ENCODE results near the gene ANKRD11. TPM values are rescaled to one million over a fixed set of nuclear protein-coding genes. Genes with fewer than 3 reads are reported as not detected.
"Not testable (repeated sequence)": the region's sequence is repeated elsewhere in the genome, so short reads cannot be mapped to it uniquely, and the experiment has no call there.

ANKRD11 gene
- polyA plus RNA-seq, 4 donors, result 48.4 to 86.7 (median 65.5) TPM

GRCh38 chr16:89455692-89456091, 34.7 kb downstream of the ANKRD11 start:
- no peaks in the 10 kb centered on the region for H3K27me3 ChIP-seq (ENCODE audit: control insufficient read depth in 3 of 3, insufficient read depth in 3 of 3, low read length in 3 of 3)
- H3K36me3 ChIP-seq (ENCODE audit: control insufficient read depth in 3 of 3, insufficient read depth in 2 of 3, low read depth in 1 of 3, low read length in 3 of 3), result peaks cover 0 to 22% (median 0%) of the 10 kb centered on the region in 3 donors
- WGBS, 3 donors, result 93 to 98% (median 93%) methylated on average over 2 of the region's 2 CpGs
- H3K4me3 ChIP-seq (ENCODE audit: low read depth in 1 of 3, low read length in 3 of 3), result no peak overlapping the region
- FAIRE-seq, result no peak
- H3K27ac ChIP-seq (ENCODE audit: low read depth in 1 of 3, low read length in 2 of 3), result no peak overlapping the region
- no peak for DNase-seq
- H3K9me3 ChIP-seq (ENCODE audit: control insufficient read depth in 2 of 2, insufficient read depth in 1 of 2, low read depth in 1 of 2, low read length in 1 of 2), result no peaks in the 10 kb centered on the region
- peaks cover 6 to 12% (median 9%) of the 10 kb centered on the region in 3 donors for H3K4me1 ChIP-seq (ENCODE audit: control insufficient read depth in 3 of 3, insufficient read depth in 2 of 3, low read depth in 1 of 3, low read length in 2 of 3)

DNA sequence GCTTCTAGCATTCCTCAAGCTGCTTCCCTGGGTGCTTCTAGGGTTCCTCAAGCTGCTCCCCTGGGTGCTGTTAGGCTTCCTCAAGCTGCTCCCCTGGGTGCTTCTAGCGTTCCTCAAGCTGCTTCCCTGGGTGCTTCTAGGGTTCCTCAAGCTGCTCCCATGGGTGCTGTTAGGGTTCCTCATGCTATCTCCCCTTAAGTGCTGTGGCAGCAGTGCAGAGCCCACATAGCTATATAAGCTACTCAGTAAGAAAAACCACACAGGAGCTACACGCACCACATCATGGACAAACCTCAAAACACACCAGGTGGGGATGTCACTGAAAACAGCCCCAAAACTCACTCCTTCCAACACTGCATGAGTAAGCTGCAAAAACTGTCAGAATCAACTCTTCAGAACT, 35.2 kb downstream of the ANKRD11 start:
- no peak overlapping the region for H3K27ac ChIP-seq (ENCODE audit: low read depth in 1 of 3, low read length in 2 of 3)
- H3K9me3 ChIP-seq (ENCODE audit: control insufficient read depth in 2 of 2, insufficient read depth in 1 of 2, low read depth in 1 of 2, low read length in 1 of 2), result no peaks in the 10 kb centered on the region
- peaks cover 0 to 19% (median 0%) of the 10 kb centered on the region in 3 donors for H3K36me3 ChIP-seq (ENCODE audit: control insufficient read depth in 3 of 3, insufficient read depth in 2 of 3, low read depth in 1 of 3, low read length in 3 of 3)
- H3K27me3 ChIP-seq (ENCODE audit: control insufficient read depth in 3 of 3, insufficient read depth in 3 of 3, low read length in 3 of 3), result no peaks in the 10 kb centered on the region
- no peak overlapping the region for H3K4me3 ChIP-seq (ENCODE audit: low read depth in 1 of 3, low read length in 3 of 3)
- DNase-seq (no peak), FAIRE-seq (no peak)
- WGBS, 3 donors, result 80 to 95% (median 89%) methylated on average over 2 of the region's 2 CpGs
- peaks cover 6 to 12% (median 9%) of the 10 kb centered on the region in 3 donors for H3K4me1 ChIP-seq (ENCODE audit: control insufficient read depth in 3 of 3, insufficient read depth in 2 of 3, low read depth in 1 of 3, low read length in 2 of 3)

GRCh38 chr16:89454378-89455125, 35.8 kb downstream of the ANKRD11 start:
- not testable (repeated sequence) for FAIRE-seq; DNase-seq; H3K4me3 ChIP-seq (ENCODE audit: low read depth in 1 of 3, low read length in 3 of 3); H3K27me3 ChIP-seq (ENCODE audit: control insufficient read depth in 3 of 3, insufficient read depth in 3 of 3, low read length in 3 of 3); H3K9me3 ChIP-seq (ENCODE audit: control insufficient read depth in 2 of 2, insufficient read depth in 1 of 2, low read depth in 1 of 2, low read length in 1 of 2); H3K27ac ChIP-seq (ENCODE audit: low read depth in 1 of 3, low read length in 2 of 3)
- peaks cover 0 to 17% (median 0%) of the 10 kb centered on the region in 3 donors for H3K36me3 ChIP-seq (ENCODE audit: control insufficient read depth in 3 of 3, insufficient read depth in 2 of 3, low read depth in 1 of 3, low read length in 3 of 3)
- H3K4me1 ChIP-seq (ENCODE audit: control insufficient read depth in 3 of 3, insufficient read depth in 2 of 3, low read depth in 1 of 3, low read length in 2 of 3), result peaks cover 6 to 12% (median 9%) of the 10 kb centered on the region in 3 donors
- 88 to 91% (median 89%) methylated on average over 2 of the region's 3 CpGs for WGBS, 3 donors

- no peaks in the 10 kb centered on the region for H3K27me3 ChIP-seq (ENCODE audit: control insufficient read depth in 3 of 3, insufficient read depth in 3 of 3, low read length in 3 of 3)
- H3K27ac ChIP-seq (ENCODE audit: low read depth in 1 of 3, low read length in 2 of 3), result peak overlapping the region in 2 of 3 donors; percentile 34 to 41
- FAIRE-seq (no peak), DNase-seq (peak; percentile 16 to 62)
- H3K36me3 ChIP-seq (ENCODE audit: control insufficient read depth in 3 of 3, insufficient read depth in 2 of 3, low read depth in 1 of 3, low read length in 3 of 3), result peaks cover 0 to 17% (median 0%) of the 10 kb centered on the region in 3 donors
- H3K4me3 ChIP-seq (ENCODE audit: low read depth in 1 of 3, low read length in 3 of 3), result no peak overlapping the region
- H3K9me3 ChIP-seq (ENCODE audit: control insufficient read depth in 2 of 2, insufficient read depth in 1 of 2, low read depth in 1 of 2, low read length in 1 of 2), result no peaks in the 10 kb centered on the region
- WGBS, 3 donors, result 54 to 58% (median 58%) methylated on average over 13 of the region's 13 CpGs
- H3K4me1 ChIP-seq (ENCODE audit: control insufficient read depth in 3 of 3, insufficient read depth in 2 of 3, low read depth in 1 of 3, low read length in 2 of 3), result peaks cover 6 to 12% (median 9%) of the 10 kb centered on the region in 3 donors
These were observed 36.6 kb downstream of the ANKRD11 start for GRCh38 chr16:89453501-89454321.

GRCh38 chr16:89452925-89453324, 37.4 kb downstream of the ANKRD11 start:
- 55 to 57% (median 56%) methylated on average over 7 of the region's 7 CpGs for WGBS, 3 donors
- Histone ChIP-seq H3K9me3 (ENCODE audit: control insufficient read depth in 2 of 2, insufficient read depth in 1 of 2, low read depth in 1 of 2, low read length in 1 of 2) (no peaks in the 10 kb centered on the region), H3K4me1 (ENCODE audit: control insufficient read depth in 3 of 3, insufficient read depth in 2 of 3, low read depth in 1 of 3, low read length in 2 of 3) (peaks cover 6 to 12% (median 9%) of the 10 kb centered on the region in 3 donors), H3K27me3 (ENCODE audit: control insufficient read depth in 3 of 3, insufficient read depth in 3 of 3, low read length in 3 of 3) (no peaks in the 10 kb centered on the region), H3K4me3 (ENCODE audit: low read depth in 1 of 3, low read length in 3 of 3) (no peak overlapping the region), H3K36me3 (ENCODE audit: control insufficient read depth in 3 of 3, insufficient read depth in 2 of 3, low read depth in 1 of 3, low read length in 3 of 3) (peaks cover 0 to 15% (median 0%) of the 10 kb centered on the region in 3 donors), H3K27ac (ENCODE audit: low read depth in 1 of 3, low read length in 2 of 3) (no peak overlapping the region)
- no peak for DNase-seq
- no peak for FAIRE-seq

DNA sequence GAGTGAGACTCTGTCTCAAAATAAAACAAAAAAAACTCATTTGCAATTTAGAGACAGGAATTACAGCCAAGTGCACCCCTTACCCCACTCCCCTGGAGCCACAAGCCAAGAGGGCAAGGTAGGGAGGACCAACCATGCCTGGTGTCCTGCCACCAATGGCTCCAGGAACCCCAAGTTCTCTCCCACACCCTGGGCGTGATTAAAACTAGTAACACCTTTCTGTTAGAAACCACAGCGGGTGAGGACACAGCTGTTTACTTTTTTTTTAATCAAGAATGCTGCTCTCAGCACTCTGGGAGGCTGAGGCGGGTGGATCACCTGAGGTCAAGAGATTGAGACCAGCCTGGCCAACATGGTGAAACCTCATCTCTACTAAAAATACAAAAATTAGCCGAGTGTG, 38.1 kb downstream of the ANKRD11 start:
- WGBS, 3 donors, result 65 to 71% (median 71%) methylated on average over 4 of the region's 4 CpGs
- DNase-seq, result no peak
- H3K36me3 ChIP-seq (ENCODE audit: control insufficient read depth in 3 of 3, insufficient read depth in 2 of 3, low read depth in 1 of 3, low read length in 3 of 3), result peaks cover 0 to 12% (median 0%) of the 10 kb centered on the region in 3 donors
- H3K4me1 ChIP-seq (ENCODE audit: control insufficient read depth in 3 of 3, insufficient read depth in 2 of 3, low read depth in 1 of 3, low read length in 2 of 3), result peaks cover 8 to 12% (median 9%) of the 10 kb centered on the region in 3 donors
- no peaks in the 10 kb centered on the region for H3K9me3 ChIP-seq (ENCODE audit: control insufficient read depth in 2 of 2, insufficient read depth in 1 of 2, low read depth in 1 of 2, low read length in 1 of 2)
- no peaks in the 10 kb centered on the region for H3K27me3 ChIP-seq (ENCODE audit: control insufficient read depth in 3 of 3, insufficient read depth in 3 of 3, low read length in 3 of 3)
- FAIRE-seq, result no peak
- H3K27ac ChIP-seq (ENCODE audit: low read depth in 1 of 3, low read length in 2 of 3), result no peak overlapping the region
- no peak overlapping the region for H3K4me3 ChIP-seq (ENCODE audit: low read depth in 1 of 3, low read length in 3 of 3)

DNA sequence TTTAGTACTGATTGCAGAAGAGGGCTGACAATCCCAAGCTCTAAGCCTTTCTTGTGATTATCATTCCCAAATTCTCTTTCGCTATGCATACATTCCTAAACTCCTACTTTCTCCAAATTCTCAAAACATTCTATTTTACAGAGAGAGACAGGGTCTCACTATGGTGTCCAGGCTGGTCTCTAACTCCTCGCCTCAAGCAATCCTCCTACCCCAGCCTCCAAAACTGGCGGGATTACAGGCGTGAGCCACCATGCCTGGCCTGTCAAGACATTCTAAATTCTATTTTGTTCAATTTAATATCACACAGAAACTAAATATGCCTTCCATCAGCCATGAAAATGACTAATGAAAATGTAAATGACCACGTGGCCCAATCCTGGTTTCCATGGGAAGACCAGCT, 39.8 kb downstream of the ANKRD11 start:
- DNase-seq (no peak), FAIRE-seq (no peak)
- Histone ChIP-seq H3K9me3 (ENCODE audit: control insufficient read depth in 2 of 2, insufficient read depth in 1 of 2, low read depth in 1 of 2, low read length in 1 of 2) (no peaks in the 10 kb centered on the region), H3K27me3 (ENCODE audit: control insufficient read depth in 3 of 3, insufficient read depth in 3 of 3, low read length in 3 of 3) (no peaks in the 10 kb centered on the region), H3K27ac (ENCODE audit: low read depth in 1 of 3, low read length in 2 of 3) (no peak overlapping the region), H3K4me3 (ENCODE audit: low read depth in 1 of 3, low read length in 3 of 3) (no peak overlapping the region), H3K4me1 (ENCODE audit: control insufficient read depth in 3 of 3, insufficient read depth in 2 of 3, low read depth in 1 of 3, low read length in 2 of 3) (peaks cover 12 to 15% (median 12%) of the 10 kb centered on the region in 3 donors), H3K36me3 (ENCODE audit: control insufficient read depth in 3 of 3, insufficient read depth in 2 of 3, low read depth in 1 of 3, low read length in 3 of 3) (peaks cover 0 to 8% (median 0%) of the 10 kb centered on the region in 3 donors)
- 92 to 93% (median 92%) methylated on average over 5 of the region's 5 CpGs for WGBS, 3 donors

- FAIRE-seq (no peak), DNase-seq (no peak)
- peaks cover 18 to 21% (median 19%) of the 10 kb centered on the region in 3 donors for H3K4me1 ChIP-seq (ENCODE audit: control insufficient read depth in 3 of 3, insufficient read depth in 2 of 3, low read depth in 1 of 3, low read length in 2 of 3)
- no peak overlapping the region for H3K4me3 ChIP-seq (ENCODE audit: low read depth in 1 of 3, low read length in 3 of 3)
- H3K27ac ChIP-seq (ENCODE audit: low read depth in 1 of 3, low read length in 2 of 3), result no peak overlapping the region
- WGBS, 3 donors, result 61 to 78% (median 76%) methylated on average over 2 to 3 of the region's 3 CpGs
- H3K9me3 ChIP-seq (ENCODE audit: control insufficient read depth in 2 of 2, insufficient read depth in 1 of 2, low read depth in 1 of 2, low read length in 1 of 2), result no peaks in the 10 kb centered on the region
- H3K36me3 ChIP-seq (ENCODE audit: control insufficient read depth in 3 of 3, insufficient read depth in 2 of 3, low read depth in 1 of 3, low read length in 3 of 3), result peaks cover 0 to 8% (median 0%) of the 10 kb centered on the region in 3 donors
- H3K27me3 ChIP-seq (ENCODE audit: control insufficient read depth in 3 of 3, insufficient read depth in 3 of 3, low read length in 3 of 3), result no peaks in the 10 kb centered on the region
These were observed 40.5 kb downstream of the ANKRD11 start for GRCh38 chr16:89449726-89450335.

Data from small intestine (tissue), 7 donors.